Mesendoderm (in vitro differentiated cells): ENCODE data around the gene ARHGAP26.

Source experiments
- DNase-seq: peaks from one replicate; pipeline ENCODE4 v3.0.0; 2013
- H2AK5ac ChIP-seq: 2 replicates; pipeline ENCODE4 v1.6.1; 2013; ENCODE audit warnings: low read length, inconsistent platforms
- H2BK120ac ChIP-seq: 2 replicates; pipeline ENCODE4 v1.6.1; 2013; ENCODE audit warnings: low read depth, mild to moderate bottlenecking, low read length, moderate library complexity, mixed read lengths
- H2BK15ac ChIP-seq: replicated peaks from 2 replicates; pipeline ENCODE4 v1.6.1; 2013; ENCODE audit warnings: low read depth, mild to moderate bottlenecking, moderate library complexity
- H2BK5ac ChIP-seq: 2 replicates; pipeline ENCODE4 v1.6.1; 2013; ENCODE audit warnings: low read length, inconsistent platforms
- H3K18ac ChIP-seq: 2 replicates; pipeline ENCODE4 v1.6.1; 2013; ENCODE audit warnings: mild to moderate bottlenecking, low read length, mixed read lengths
- H3K23ac ChIP-seq: one replicate; pipeline ENCODE4 v1.6.1; 2013; ENCODE audit warnings: low read length
- H3K27ac ChIP-seq: 2 replicates; pipeline ENCODE4 v1.5.1; 2013; ENCODE audit warnings: low read depth, mild to moderate bottlenecking, inconsistent platforms, low read length, moderate library complexity
- H3K27me3 ChIP-seq: 2 replicates; pipeline ENCODE4 v1.6.1; 2013; ENCODE audit warnings: low read length, control low read depth, mild to moderate bottlenecking, inconsistent platforms; ENCODE audit not compliant: insufficient read depth, poor library complexity
- H3K36me3 ChIP-seq: 2 replicates; pipeline ENCODE4 v1.6.1; 2013; ENCODE audit warnings: low read length, inconsistent platforms; ENCODE audit not compliant: control insufficient read depth, insufficient read depth
- H3K4ac ChIP-seq: one replicate; pipeline ENCODE4 v1.6.1; 2013; ENCODE audit warnings: low read depth, mild to moderate bottlenecking, low read length, moderate library complexity
- H3K4me1 ChIP-seq: 2 replicates; pipeline ENCODE4 v1.6.1; 2013; ENCODE audit warnings: low read depth, low read length, inconsistent platforms; ENCODE audit not compliant: control insufficient read depth
- H3K4me2 ChIP-seq: 2 replicates; pipeline ENCODE4 v1.6.1; 2013; ENCODE audit warnings: low read length
- H3K4me3 ChIP-seq: 2 replicates; pipeline ENCODE4 v1.5.1; 2013; ENCODE audit warnings: mild to moderate bottlenecking, low read length
- H3K56ac ChIP-seq: one replicate; pipeline ENCODE4 v1.6.1; 2013; ENCODE audit warnings: low read length
- H3K79me1 ChIP-seq: 2 replicates; pipeline ENCODE4 v1.6.1; 2013; ENCODE audit warnings: low read length, inconsistent platforms
- H3K79me2 ChIP-seq: 2 replicates; pipeline ENCODE4 v1.6.1; 2013; ENCODE audit warnings: mild to moderate bottlenecking, low read length; ENCODE audit not compliant: control insufficient read depth, insufficient read depth
- H3K9ac ChIP-seq: 2 replicates; pipeline ENCODE4 v1.6.1; 2013; ENCODE audit warnings: low read length, inconsistent platforms
- H4K5ac ChIP-seq: one replicate; pipeline ENCODE4 v1.6.1; 2013; ENCODE audit warnings: low read length
- H4K8ac ChIP-seq: one replicate; pipeline ENCODE4 v1.6.1; 2013; ENCODE audit warnings: low read depth, mild to moderate bottlenecking, control low read depth, low read length, moderate library complexity
- WGBS: extraction: QIAGEN DNeasy Blood & Tissue Kit; methylation state at CpG from one replicate; pipeline ENCODE4 v1.1.7; 2013; ENCODE audit warnings: low lambda C conversion rate, missing lambda C conversion rate; ENCODE audit not compliant: insufficient coverage; ENCODE audit errors: extremely low coverage; 5-methylcytosine and 5-hydroxymethylcytosine counted together

The ARHGAP26 gene

GRCh38 chr5:143131972-143132371 is 361.8 kb downstream of the ARHGAP26 start:
- no peaks in the 10 kb centered on the region for H3K4me1 ChIP-seq

GRCh38 chr5:143132739-143133138 is 362.6 kb downstream of the ARHGAP26 start:
- WGBS = no CpG with 5 or more reads among the region's 1 CpG

More at GRCh38 chr5:143131972-143132371, 361.8 kb downstream of the ARHGAP26 start:
- no peaks in the 10 kb centered on the region for H3K36me3 ChIP-seq
- H3K79me2 ChIP-seq = no peaks in the 10 kb centered on the region
- H4K8ac ChIP-seq = no peak overlapping the region
- no peak overlapping the region for H2BK120ac ChIP-seq
- H4K5ac ChIP-seq = no peak overlapping the region
- no peak overlapping the region for H3K23ac ChIP-seq
- H2BK15ac ChIP-seq = no peak overlapping the region
- H3K27ac ChIP-seq = no peak overlapping the region
- no peak for DNase-seq
- no peak overlapping the region for H3K9ac ChIP-seq
- no peaks in the 10 kb centered on the region for H3K79me1 ChIP-seq
- H3K4ac ChIP-seq = no peak overlapping the region
- no peak overlapping the region for H3K4me3 ChIP-seq
- H2AK5ac ChIP-seq = no peak overlapping the region
- no peaks in the 10 kb centered on the region for H3K27me3 ChIP-seq
- no peak overlapping the region for H2BK5ac ChIP-seq
- WGBS = no CpG with 5 or more reads among the region's 6 CpGs
- H3K56ac ChIP-seq = no peak overlapping the region
- no peak overlapping the region for H3K18ac ChIP-seq
- no peak overlapping the region for H3K4me2 ChIP-seq

GRCh38 chr5:143133721-143134120 is 363.5 kb downstream of the ARHGAP26 start:
- Histone ChIP-seq H3K4me3 (no peak overlapping the region), H3K27ac (no peak overlapping the region), H3K4me2 (no peak overlapping the region), H3K56ac (no peak overlapping the region), H3K4ac (no peak overlapping the region), H2BK15ac (no peak overlapping the region), H3K27me3 (no peaks in the 10 kb centered on the region), H3K18ac (no peak overlapping the region), H3K9ac (no peak overlapping the region), H3K4me1 (no peaks in the 10 kb centered on the region), H3K79me1 (no peaks in the 10 kb centered on the region), H4K5ac (no peak overlapping the region), H2BK120ac (no peak overlapping the region), H3K79me2 (no peaks in the 10 kb centered on the region), H2BK5ac (no peak overlapping the region), H3K23ac (no peak overlapping the region), H4K8ac (no peak overlapping the region), H2AK5ac (no peak overlapping the region), H3K36me3 (no peaks in the 10 kb centered on the region)
- no CpG with 5 or more reads among the region's 11 CpGs for WGBS
- no peak for DNase-seq

More at GRCh38 chr5:143132739-143133138, 362.6 kb downstream of the ARHGAP26 start:
- Histone ChIP-seq H3K79me2 (no peaks in the 10 kb centered on the region), H3K4ac (no peak overlapping the region), H3K4me1 (no peaks in the 10 kb centered on the region), H4K5ac (no peak overlapping the region), H2AK5ac (no peak overlapping the region), H2BK120ac (no peak overlapping the region), H3K79me1 (no peaks in the 10 kb centered on the region), H3K36me3 (no peaks in the 10 kb centered on the region), H3K4me3 (no peak overlapping the region), H3K56ac (no peak overlapping the region), H3K23ac (no peak overlapping the region), H2BK15ac (no peak overlapping the region), H3K27ac (no peak overlapping the region), H4K8ac (no peak overlapping the region), H3K27me3 (no peaks in the 10 kb centered on the region), H3K18ac (no peak overlapping the region), H3K9ac (no peak overlapping the region), H3K4me2 (no peak overlapping the region), H2BK5ac (no peak overlapping the region)
- no peak for DNase-seq

GRCh38 chr5:143134269-143134668 is 364.1 kb downstream of the ARHGAP26 start:
- H3K27ac ChIP-seq = no peak overlapping the region
- no peak overlapping the region for H2BK120ac ChIP-seq
- no peak overlapping the region for H3K9ac ChIP-seq
- H3K23ac ChIP-seq = no peak overlapping the region
- H3K18ac ChIP-seq = no peak overlapping the region
- no peaks in the 10 kb centered on the region for H3K79me1 ChIP-seq
- no peaks in the 10 kb centered on the region for H3K36me3 ChIP-seq
- H4K5ac ChIP-seq = no peak overlapping the region
- no peaks in the 10 kb centered on the region for H3K4me1 ChIP-seq
- H2BK5ac ChIP-seq = no peak overlapping the region
- no peak overlapping the region for H3K4me2 ChIP-seq
- no peak overlapping the region for H2BK15ac ChIP-seq
- no peak overlapping the region for H2AK5ac ChIP-seq
- no CpG with 5 or more reads among the region's 3 CpGs for WGBS
- H3K56ac ChIP-seq = no peak overlapping the region
- no peak overlapping the region for H3K4me3 ChIP-seq
- DNase-seq = no peak
- H3K79me2 ChIP-seq = no peaks in the 10 kb centered on the region
- no peak overlapping the region for H4K8ac ChIP-seq
- no peaks in the 10 kb centered on the region for H3K27me3 ChIP-seq
- no peak overlapping the region for H3K4ac ChIP-seq

- no peaks in the 10 kb centered on the region for H3K4me1 ChIP-seq
- H4K8ac ChIP-seq = no peak overlapping the region
- H3K79me1 ChIP-seq = no peaks in the 10 kb centered on the region
- no CpG with 5 or more reads among the region's 4 CpGs for WGBS
- no peak overlapping the region for H3K9ac ChIP-seq
- H3K18ac ChIP-seq = no peak overlapping the region
- H3K4ac ChIP-seq = no peak overlapping the region
- H2BK120ac ChIP-seq = no peak overlapping the region
- no peak for DNase-seq
- no peaks in the 10 kb centered on the region for H3K36me3 ChIP-seq
- H2BK5ac ChIP-seq = no peak overlapping the region
- no peak overlapping the region for H3K4me3 ChIP-seq
- no peak overlapping the region for H3K23ac ChIP-seq
- H3K56ac ChIP-seq = no peak overlapping the region
- H2BK15ac ChIP-seq = no peak overlapping the region
- H3K79me2 ChIP-seq = no peaks in the 10 kb centered on the region
- no peak overlapping the region for H4K5ac ChIP-seq
- no peak overlapping the region for H3K27ac ChIP-seq
- H3K27me3 ChIP-seq = no peaks in the 10 kb centered on the region
- no peak overlapping the region for H2AK5ac ChIP-seq
- H3K4me2 ChIP-seq = no peak overlapping the region
Observed at GRCh38 chr5:143134900-143135299, 364.7 kb downstream of the ARHGAP26 start.

GRCh38 chr5:143135832-143136551 is 365.8 kb downstream of the ARHGAP26 start:
- Histone ChIP-seq H3K79me1 (no peaks in the 10 kb centered on the region), H3K56ac (no peak overlapping the region), H3K27ac (no peak overlapping the region), H3K9ac (no peak overlapping the region), H2BK120ac (no peak overlapping the region), H3K4ac (no peak overlapping the region), H2AK5ac (no peak overlapping the region), H2BK15ac (no peak overlapping the region), H3K79me2 (no peaks in the 10 kb centered on the region), H3K23ac (no peak overlapping the region), H3K4me3 (no peak overlapping the region), H3K4me1 (no peaks in the 10 kb centered on the region), H3K27me3 (no peaks in the 10 kb centered on the region), H3K36me3 (no peaks in the 10 kb centered on the region), H2BK5ac (no peak overlapping the region), H4K8ac (no peak overlapping the region), H4K5ac (no peak overlapping the region), H3K4me2 (no peak overlapping the region), H3K18ac (no peak overlapping the region)
- DNase-seq = no peak
- no CpG with 5 or more reads among the region's 5 CpGs for WGBS
